Transverse colon (tissue), 4 donors: ENCODE data around the gene ALDH3B1. TPM values are rescaled to one million over a fixed set of nuclear protein-coding genes. Genes with fewer than 3 reads are reported as not detected.
A peak's percentile ranks its signal among the peaks of the same experiment; 100 is the strongest.

Experiments used
- DNase-seq: peaks from one replicate; pipeline ENCODE4 v3.0.0-alpha.2; 2019
- H3K27ac ChIP-seq, 4 donors: fragments of 200-600 bp; sonication (generic); 2 replicates each; pipeline ENCODE4 v1.5.1; 2016 to 2018; ENCODE audit warnings: inconsistent platforms in 4 of 4
- H3K27me3 ChIP-seq: fragments of 200-600 bp; sonication (generic); 2 replicates; pipeline ENCODE4 v1.5.1; 2017; ENCODE audit warnings: inconsistent platforms
- H3K36me3 ChIP-seq, 4 donors: fragments of 200-600 bp; sonication (generic); 2 replicates each; pipeline ENCODE4 v1.5.1; 2017 to 2019; ENCODE audit warnings: inconsistent platforms in 4 of 4
- H3K4me1 ChIP-seq, 4 donors: fragments of 200-600 bp; sonication (generic); 2 replicates each; pipeline ENCODE4 v1.5.1; 2017 to 2020; ENCODE audit warnings: inconsistent platforms in 4 of 4
- H3K4me3 ChIP-seq, 4 donors: fragments of 200-600 bp; sonication (generic); 1 replicate in 1 of 4; 2 replicates in 3 of 4; pipeline versions ENCODE4 v1.5.1 to v1.6.1; 2017 to 2019; ENCODE audit warnings: inconsistent platforms in 4 of 4
- H3K9me3 ChIP-seq, 2 donors: fragments of 200-600 bp; sonication (generic); 2 replicates each; pipeline ENCODE4 v1.5.1; 2017 to 2019; ENCODE audit warnings: inconsistent platforms in 2 of 2
- CTCF ChIP-seq, 5 experiments: fragments of 200-600 bp in 3 of 5; fragments of 450-650 bp in 2 of 5; sonication (generic) in 3 of 5; IDR thresholded peaks; 1 replicate in 2 of 5; 2 replicates in 3 of 5; pipeline ENCODE4 v1.5.1; 2016 to 2017; ENCODE audit warnings: antibody characterized with exemption in 5 of 5, inconsistent platforms in 3 of 5, mild to moderate bottlenecking in 2 of 5, moderate library complexity in 1 of 5
- EP300 ChIP-seq: sonication (generic); formaldehyde crosslinking; IDR thresholded peaks from one replicate; pipeline ENCODE4 v1.6.1; 2017; ENCODE audit warnings: antibody characterized with exemption, low read depth
- POLR2A ChIP-seq: fragments of 450-650 bp; IDR thresholded peaks from one replicate; pipeline ENCODE4 v1.6.1; 2016; ENCODE audit warnings: antibody characterized with exemption, mild to moderate bottlenecking, moderate library complexity
- POLR2AphosphoS5 ChIP-seq, 3 donors: sonication (generic); formaldehyde crosslinking; IDR thresholded peaks; one replicate each; pipeline ENCODE4 v1.6.1; 2016; ENCODE audit warnings: antibody characterized with exemption in 3 of 3
- WGBS, 2 donors: methylation state at CpG; one replicate each; pipeline ENCODE4 v1.1.5; 2018; ENCODE audit warnings: low coverage in 1 of 2; 5-methylcytosine and 5-hydroxymethylcytosine counted together
- in situ Hi-C, 4 donors: fragments of 200-750 bp; cut with MboI; loops; one replicate each; pipeline versions ENCODE4 v1.15.0 to v1.15.1; 2017; ENCODE audit warnings: low sequenced_read_pairs in 3 of 4, low pct_ligation_motif_present in 1 of 4, low pct_unique_long_range_greater_than_20kb in 1 of 4
- intact Hi-C: fragments of 100-400 bp; cut with DNase I; formaldehyde crosslinking; loops from one replicate; pipeline ENCODE4 v1.15.1; 2023; ENCODE audit warnings: low total_unique reads
- total RNA-seq, 4 donors: library from RNA; depleted of rRNA; stranded (reverse); fragments of >200 nt; gene quantifications; one replicate each; pipeline ENCODE4 v1.1.0, GENCODE V29; 2016

The ALDH3B1 gene
- total RNA-seq, 4 donors from 2014 or later = 12.1 to 14.9 (median 13.5) TPM

GRCh38 chr11:68014947-68015447, 4.9 kb downstream of the ALDH3B1 start:
- in situ Hi-C loops (no loop called here), intact Hi-C loops (no loop called here)
- TF ChIP-seq POLR2AphosphoS5 (IDR thresholded peaks at IDR 0.05) (no peak), EP300 (no peak), POLR2A (no peak), CTCF (IDR thresholded peaks at IDR 0.05) (no peak)
- no peak for DNase-seq
- Histone ChIP-seq H3K4me3 (no peak overlapping the region), H3K27me3 (no peaks in the 10 kb centered on the region), H3K4me1 (peaks cover 25 to 41% (median 30%) of the 10 kb centered on the region in 4 donors), H3K9me3 (no peaks in the 10 kb centered on the region), H3K27ac (peak overlapping the region; percentile 48 to 95 (median 58)), H3K36me3 (no peaks in the 10 kb centered on the region)
- WGBS, 2 donors = 81% methylated on average over 10 of the region's 19 CpGs; no CpG with 5 or more reads in 1 of the 2 donors

- DNase-seq = no peak
- H3K9me3 ChIP-seq = no peaks in the 10 kb centered on the region
- no peaks in the 10 kb centered on the region for H3K36me3 ChIP-seq
- no peak overlapping the region for H3K27ac ChIP-seq
- WGBS, 2 donors = 94 to 100% methylated on average over 7 to 8 of the region's 8 CpGs
- no peak for TF ChIP-seq POLR2AphosphoS5 (IDR thresholded peaks at IDR 0.05)
- no peak for TF ChIP-seq EP300
- no peak for TF ChIP-seq POLR2A
- in situ Hi-C loops (no loop called here), intact Hi-C loops (no loop called here)
- H3K4me3 ChIP-seq = no peak overlapping the region
- H3K4me1 ChIP-seq = peaks cover 21 to 36% (median 25%) of the 10 kb centered on the region in 4 donors
- no peaks in the 10 kb centered on the region for H3K27me3 ChIP-seq
These were observed 5.3 kb downstream of the ALDH3B1 start for GRCh38 chr11:68015467-68015866.

GRCh38 chr11:68016161-68016903, 6.2 kb downstream of the ALDH3B1 start:
- H3K36me3 ChIP-seq = no peaks in the 10 kb centered on the region
- no peak overlapping the region for H3K4me3 ChIP-seq
- H3K27me3 ChIP-seq = no peaks in the 10 kb centered on the region
- TF ChIP-seq POLR2AphosphoS5 (IDR thresholded peaks at IDR 0.05) (no peak), CTCF (IDR thresholded peaks at IDR 0.05) (no peak), POLR2A (no peak), EP300 (no peak)
- intact Hi-C loops = no loop called here
- 64 to 100% methylated on average over 1 to 13 of the region's 13 CpGs for WGBS, 2 donors
- peaks cover 14 to 27% (median 17%) of the 10 kb centered on the region in 4 donors for H3K4me1 ChIP-seq
- no peak overlapping the region for H3K27ac ChIP-seq
- no peaks in the 10 kb centered on the region for H3K9me3 ChIP-seq
- in situ Hi-C loops = no loop called here
- no peak for DNase-seq

- Histone ChIP-seq H3K4me3 (no peak overlapping the region), H3K4me1 (peaks cover 14 to 22% (median 15%) of the 10 kb centered on the region in 4 donors), H3K27ac (peak overlapping the region in 1 of 4 donors; percentile 4), H3K27me3 (no peaks in the 10 kb centered on the region), H3K36me3 (no peaks in the 10 kb centered on the region), H3K9me3 (no peaks in the 10 kb centered on the region)
- intact Hi-C loops = no loop called here
- TF ChIP-seq EP300 (no peak), POLR2A (no peak), CTCF (IDR thresholded peaks at IDR 0.05) (no peak), POLR2AphosphoS5 (IDR thresholded peaks at IDR 0.05) (no peak)
- in situ Hi-C loops = no loop called here
- 49% methylated on average over 13 of the region's 16 CpGs; no CpG with 5 or more reads in 1 of the 2 donors for WGBS, 2 donors
- no peak for DNase-seq
These were observed 7.0 kb downstream of the ALDH3B1 start for GRCh38 chr11:68016904-68017817.
